A673 (cell line): Measurements from ENCODE around the gene PES1.

Source experiments
- EZH2 ChIP-seq: fragments of 200-600 bp; sonication (generic); IDR thresholded peaks from 2 replicates; pipeline ENCODE4 v1.6.1; 2017; ENCODE audit warnings: borderline replicate concordance, low read depth, mild to moderate bottlenecking, mixed read lengths, antibody characterized with exemption, low read length; ENCODE audit not compliant: poor library complexity, severe bottlenecking
- TF ChIP-seq, protein P1 (sequence below): fragments of 300-800, 200-600 bp; sonication (generic); conservative IDR thresholded peaks from 2 replicates; pipeline ENCODE4 v1.5.1; 2017; ENCODE audit warnings: low read depth, mild to moderate bottlenecking, antibody characterized with exemption, low read length, moderate library complexity, mixed read lengths

- TF ChIP-seq, protein P1, sequence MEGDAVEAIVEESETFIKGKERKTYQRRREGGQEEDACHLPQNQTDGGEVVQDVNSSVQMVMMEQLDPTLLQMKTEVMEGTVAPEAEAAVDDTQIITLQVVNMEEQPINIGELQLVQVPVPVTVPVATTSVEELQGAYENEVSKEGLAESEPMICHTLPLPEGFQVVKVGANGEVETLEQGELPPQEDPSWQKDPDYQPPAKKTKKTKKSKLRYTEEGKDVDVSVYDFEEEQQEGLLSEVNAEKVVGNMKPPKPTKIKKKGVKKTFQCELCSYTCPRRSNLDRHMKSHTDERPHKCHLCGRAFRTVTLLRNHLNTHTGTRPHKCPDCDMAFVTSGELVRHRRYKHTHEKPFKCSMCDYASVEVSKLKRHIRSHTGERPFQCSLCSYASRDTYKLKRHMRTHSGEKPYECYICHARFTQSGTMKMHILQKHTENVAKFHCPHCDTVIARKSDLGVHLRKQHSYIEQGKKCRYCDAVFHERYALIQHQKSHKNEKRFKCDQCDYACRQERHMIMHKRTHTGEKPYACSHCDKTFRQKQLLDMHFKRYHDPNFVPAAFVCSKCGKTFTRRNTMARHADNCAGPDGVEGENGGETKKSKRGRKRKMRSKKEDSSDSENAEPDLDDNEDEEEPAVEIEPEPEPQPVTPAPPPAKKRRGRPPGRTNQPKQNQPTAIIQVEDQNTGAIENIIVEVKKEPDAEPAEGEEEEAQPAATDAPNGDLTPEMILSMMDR, result no peak
- no peak for TF ChIP-seq EZH2
These were observed 59.8 kb downstream of the PES1 start for GRCh38 chr22:30531651-30532608.
